GM12878 (cell line): Measurements from ENCODE around the gene PARP8. TPM values are rescaled to one million over a fixed set of nuclear protein-coding genes. Genes with fewer than 3 reads are reported as not detected.

Experiments used
- ATAC-seq: fragments of 200-7000 bp; cut with Tn5 transposase; 3 replicates; pipeline ENCODE4 v1.9.1; 2020; ENCODE audit warnings: mild to moderate bottlenecking, moderate library complexity
- BruUV-seq: library from RNA; stranded (reverse); fragments of 400-500 nt; replicated peaks from 2 replicates; lab custom pipeline; 2021; lab: Mats Ljungman, UMichigan
- CTCF ChIA-PET: fragments of 300-600 bp; sonication (Branson Sonifier 250); formaldehyde crosslinking; extraction: SDS; loops from one replicate; lab custom pipeline; 2021; ENCODE audit warnings: inconsistent platforms; lab: Yijun Ruan, JAX
- POLR2A ChIA-PET: fragments of 350-600 bp; formaldehyde crosslinking; extraction: SDS; loops from one replicate; lab custom pipeline; 2021; ENCODE audit warnings: inconsistent platforms; lab: Charles Lee
- RAD21 ChIA-PET: fragments of 300-600 bp; sonication (Branson Sonifier 250); formaldehyde crosslinking; loops from one replicate; lab custom pipeline; 2023; ENCODE audit warnings: antibody characterized with exemption; ENCODE audit not compliant: unreplicated experiment; lab: Charles Lee
- SMC1A ChIA-PET: fragments of 300-600 bp; sonication (Branson Sonifier 250); formaldehyde crosslinking; loops from one replicate; lab custom pipeline; 2023; ENCODE audit not compliant: unreplicated experiment, uncharacterized antibody; lab: Charles Lee
- DNase-seq: peaks from one replicate; pipeline ENCODE4 v3.0.0-alpha.2; 2011; ENCODE audit warnings: low read depth, low spot score
- FAIRE-seq: peaks from 3 replicates; lab custom pipeline; 2011; peaks lifted over from hg19 to GRCh38; lab: Jason Lieb, UNC
- H2AFZ ChIP-seq: 2 replicates; pipeline ENCODE4 v1.6.0; 2011; ENCODE audit warnings: low read depth, low read length, control low read depth; ENCODE audit not compliant: control insufficient read depth
- H3K27ac ChIP-seq: 2 replicates; pipeline ENCODE4 v1.5.1; 2011; ENCODE audit warnings: control low read depth; ENCODE audit not compliant: control insufficient read depth, insufficient read depth
- H3K27me3 ChIP-seq, 2 experiments: replicated peaks in 1 of 2; 2 replicates each; pipeline versions ENCODE4 v1.6.0 to v1.6.1; 2011; ENCODE audit warnings: low read length in 1 of 2; ENCODE audit not compliant: control insufficient read depth in 2 of 2, insufficient read depth in 2 of 2
- H3K36me3 ChIP-seq, 2 experiments: 2 replicates each; pipeline ENCODE4 v1.5.1; 2011; ENCODE audit warnings: low read length in 1 of 2; ENCODE audit not compliant: control insufficient read depth in 2 of 2, insufficient read depth in 2 of 2
- H3K4me1 ChIP-seq: 2 replicates; pipeline ENCODE4 v1.6.1; 2011; ENCODE audit warnings: mild to moderate bottlenecking, low read length, moderate library complexity, mixed read lengths; ENCODE audit not compliant: control insufficient read depth, insufficient read depth
- H3K4me2 ChIP-seq: 2 replicates; pipeline ENCODE4 v1.6.0; 2011; ENCODE audit warnings: control low read depth; ENCODE audit not compliant: control insufficient read depth, insufficient read depth
- H3K4me3 ChIP-seq: fragments of 200-600 bp; sonication (generic); 2 replicates; pipeline ENCODE4 v1.5.1; 2016
- H3K79me2 ChIP-seq: 2 replicates; pipeline ENCODE4 v1.6.0; 2011; ENCODE audit warnings: low read length; ENCODE audit not compliant: control insufficient read depth, insufficient read depth
- H3K9ac ChIP-seq: 2 replicates; pipeline ENCODE4 v1.8.0; 2011; ENCODE audit warnings: low read length, control low read depth, mixed read lengths; ENCODE audit not compliant: control insufficient read depth, insufficient read depth
- H3K9me3 ChIP-seq: replicated peaks from 3 replicates; pipeline ENCODE4 v1.5.1; 2011; ENCODE audit warnings: mild to moderate bottlenecking, low read length; ENCODE audit not compliant: control insufficient read depth, insufficient read depth
- H4K20me1 ChIP-seq: 2 replicates; pipeline ENCODE4 v1.6.0; 2011; ENCODE audit not compliant: control insufficient read depth, insufficient read depth
- EP300 ChIP-seq, 2 experiments: fragments of 150-350 bp in 1 of 2; IDR thresholded peaks; 2 replicates each; pipeline ENCODE4 v1.6.1; 2011 to 2012; ENCODE audit warnings: low read depth in 2 of 2, low read length in 2 of 2, borderline replicate concordance in 1 of 2, improper control_type of control experiment in 1 of 2, inconsistent platforms in 1 of 2; ENCODE audit not compliant: control insufficient read depth in 1 of 2
- ETV6 ChIP-seq, 2 experiments: fragments of 450-650 bp in 1 of 2; IDR thresholded peaks in 1 of 2; conservative IDR thresholded peaks in 1 of 2; 2 replicates each; pipeline ENCODE4 v1.6.1; 2014; ENCODE audit warnings: antibody characterized with exemption in 1 of 2, borderline replicate concordance in 1 of 2, low read depth in 1 of 2, mild to moderate bottlenecking in 1 of 2, moderate library complexity in 1 of 2
- MYB ChIP-seq: fragments of 150-350 bp; IDR thresholded peaks from 2 replicates; pipeline ENCODE4 v1.6.1; 2014; ENCODE audit warnings: mild to moderate bottlenecking, low read depth, low read length, borderline replicate concordance
- NKRF ChIP-seq: fragments of 450-650 bp; conservative IDR thresholded peaks from 2 replicates; pipeline ENCODE4 v1.6.1; 2017; ENCODE audit warnings: mild to moderate bottlenecking, moderate library complexity
- PRDM15 ChIP-seq: fragments of 450-650 bp; formaldehyde crosslinking; IDR thresholded peaks from 2 replicates; pipeline ENCODE4 v1.4.0; 2020; ENCODE audit warnings: mild to moderate bottlenecking, moderate library complexity
- STAT3 ChIP-seq: IDR thresholded peaks from 2 replicates; pipeline ENCODE4 v1.6.1; 2011; ENCODE audit warnings: low read depth, low read length, improper control_type of control experiment
- WGBS: methylation state at CpG from one replicate; pipeline ENCODE4 v1.1.6; 2016; ENCODE audit warnings: low lambda C conversion rate; ENCODE audit not compliant: insufficient replicate concordance, insufficient coverage; ENCODE audit errors: missing lambda C conversion rate; 5-methylcytosine and 5-hydroxymethylcytosine counted together
- in situ Hi-C: fragments of 300-500 bp; cut with MboI; formaldehyde crosslinking; loops from 9 replicates; pipeline ENCODE4 v1.14.3; 2018; ENCODE audit warnings: mixed read lengths
- intact Hi-C: fragments of 100-400 bp; cut with micrococcal nuclease; formaldehyde crosslinking; loops from one replicate; pipeline ENCODE4 v1.14.2; 2022; ENCODE audit not compliant: unreplicated experiment
- polyA plus RNA-seq, 11 experiments: library from polyadenylated mRNA; depleted of rRNA in 4 of 11; unstranded in 6 of 11; stranded (reverse) in 5 of 11; fragments of >200 nt; fragmentation: Nextera tagmentation in 4 of 11; fragmentation: Illumina TruSeq in 1 of 11; extraction: Ambion mirVana in 4 of 11; extraction: Trizol in 1 of 11; gene quantifications; 1 replicate in 1 of 11; 2 replicates in 10 of 11; pipeline versions ENCODE4 v1.2.1 to v1.2.3, GENCODE V29; 2011 to 2016; ENCODE audit warnings: inconsistent platforms in 2 of 11, missing spikeins in 2 of 11, low read depth in 1 of 11
- total RNA-seq, 4 experiments: library from RNA; depleted of rRNA in 3 of 4; stranded (reverse); fragments of >200 nt in 3 of 4; fragmentation: Illumina TruSeq in 1 of 4; extraction: Trizol in 1 of 4; gene quantifications; 2 replicates each; pipeline versions ENCODE4 v1.2.1 to v1.2.3, GENCODE V29; 2013 to 2021

PARP8 gene
- total and polyA plus RNA-seq, 10 of the 15 experiments (the other 5 are each of a cell fraction or from before 2014, with no cell fraction given), result 9.1 to 65.2 (median 20.6) TPM

GRCh38 chr5:50829023-50829422, 162.6 kb downstream of the PARP8 start:
- no peak overlapping the region for H3K4me2 ChIP-seq
- TF ChIP-seq MYB, result no peak
- no peak for TF ChIP-seq ETV6 (conservative IDR thresholded peaks at IDR 0.05 in 1 of 2, IDR thresholded peaks at IDR 0.05 in 1 of 2; ENCODE audit: borderline replicate concordance in 1 of 2, low read depth in 1 of 2)
- no peak for TF ChIP-seq PRDM15 (CRISPR knock-in tag)
- TF ChIP-seq NKRF, result no peak
- no peak for TF ChIP-seq STAT3
- TF ChIP-seq EP300 (IDR thresholded peaks at IDR 0.05; ENCODE audit: borderline replicate concordance in 1 of 2, control insufficient read depth in 1 of 2, low read depth in 2 of 2, low read length in 2 of 2), result no peak
- ATAC-seq (no peak), FAIRE-seq (no peak), DNase-seq (no peak)
- H3K9me3 ChIP-seq, result no peaks in the 10 kb centered on the region
- RAD21 ChIA-PET, result interaction anchor here (1.2 kb wide), 1 partner anchor 15 kb away, joined by 3 read pairs; no protein-coding TSS in a partner anchor
- intact Hi-C loops (no loop called here), in situ Hi-C loops (no loop called here)
- H3K27ac ChIP-seq, result no peak overlapping the region
- H3K36me3 ChIP-seq, result peaks cover 0 to 5% of the 10 kb centered on the region in 2 experiments
- CTCF ChIA-PET, result interaction anchor here (0.7 kb wide), 1 partner anchor 112 kb away, joined by 3 read pairs; no protein-coding TSS in a partner anchor
- H3K4me3 ChIP-seq, result no peak overlapping the region
- POLR2A ChIA-PET, result no interaction called here
- no peaks in the 10 kb centered on the region for H4K20me1 ChIP-seq
- H3K9ac ChIP-seq, result no peak overlapping the region
- no peaks in the 10 kb centered on the region for H3K4me1 ChIP-seq
- no peak overlapping the region for H2AFZ ChIP-seq
- H3K79me2 ChIP-seq, result no peaks in the 10 kb centered on the region
- H3K27me3 ChIP-seq, result no peaks in the 10 kb centered on the region
- SMC1A ChIA-PET, result interaction anchor here (1.0 to 2.6 kb wide), 3 partner anchors 13 to 45 kb away, joined by 4 to 11 read pairs (median 6); no protein-coding TSS in a partner anchor
- WGBS, result 100% methylated on average over 1 of the region's 1 CpG
- no TSS peak for BruUV-seq
